Nephron (organoid): ENCODE measurements around the gene CCL16.

Experiments used
- H3K27ac Mint-ChIP-seq, 3 experiments: 2 replicates each; pipeline ENCODE4 v1.8.0; 2020; ENCODE audit warnings: mixed read lengths in 3 of 3, mild to moderate bottlenecking in 2 of 3, moderate library complexity in 1 of 3
- H3K27me3 Mint-ChIP-seq: 2 replicates; pipeline ENCODE4 v1.8.0; 2021; ENCODE audit warnings: low read depth, mild to moderate bottlenecking, moderate library complexity, mixed read lengths
- H3K36me3 Mint-ChIP-seq: 2 replicates; pipeline ENCODE4 v1.8.0; 2020; ENCODE audit warnings: low read depth, mixed read lengths
- H3K4me1 Mint-ChIP-seq: 2 replicates; pipeline ENCODE4 v1.8.0; 2020; ENCODE audit warnings: mixed read lengths
- H3K4me3 Mint-ChIP-seq, 3 experiments: 2 replicates each; pipeline ENCODE4 v1.8.0; 2020; ENCODE audit warnings: mild to moderate bottlenecking in 3 of 3, mixed read lengths in 3 of 3, moderate library complexity in 2 of 3
- H3K9me3 Mint-ChIP-seq: 2 replicates; pipeline ENCODE4 v1.8.0; 2020; ENCODE audit warnings: mixed read lengths
- CTCF ChIP-seq, 3 experiments: fragments of 200-600 bp; sonication (generic); IDR thresholded peaks; one replicate each; pipeline ENCODE4 v1.5.0; 2021; ENCODE audit warnings: antibody characterized with exemption in 3 of 3; ENCODE audit not compliant: unreplicated experiment in 3 of 3

CCL16 gene

GRCh38 chr17:35931794-35932425 lies 49.4 kb downstream of the CCL16 start:
- Mint-ChIP-seq H3K27me3 (peaks cover 3% of the 10 kb centered on the region), H3K27ac (peak overlapping the region; percentile 87 to 94 (median 94)), H3K9me3 (no peaks in the 10 kb centered on the region), H3K36me3 (no peaks in the 10 kb centered on the region), H3K4me1 (peaks cover 32% of the 10 kb centered on the region), H3K4me3 (peak overlapping the region in 2 of 3 experiments; percentile 10 to 45)
- no peak for TF ChIP-seq CTCF (IDR thresholded peaks at IDR 0.05; ENCODE audit: unreplicated experiment in 3 of 3)

GRCh38 chr17:35930211-35931065 lies 50.9 kb downstream of the CCL16 start, which contains the start of gene RDM1:
Gene RDM1 (minus strand): TSS chr17:35930773. CDS start chr17:35930727, 46 bp downstream.
- Mint-ChIP-seq H3K4me3 (peak within 1 kb of the TSS; percentile 84 to 90 (median 89)), H3K9me3 (no peaks in the 10 kb centered on the region), H3K27ac (peak within 1 kb of the TSS; percentile 87 to 94 (median 94)), H3K4me1 (peaks cover 32% of the 10 kb centered on the region), H3K27me3 (peaks cover 3% of the 10 kb centered on the region), H3K36me3 (no peaks in the 10 kb centered on the region)
- no peak for TF ChIP-seq CTCF (IDR thresholded peaks at IDR 0.05; ENCODE audit: unreplicated experiment in 3 of 3)

GRCh38 chr17:35927714-35928113 lies 53.6 kb downstream of the CCL16 start:
- Mint-ChIP-seq H3K27ac (no peak overlapping the region), H3K4me3 (peak overlapping the region in 1 of 3 experiments; percentile 27), H3K36me3 (no peaks in the 10 kb centered on the region), H3K4me1 (peaks cover 28% of the 10 kb centered on the region), H3K9me3 (no peaks in the 10 kb centered on the region), H3K27me3 (peaks cover 3% of the 10 kb centered on the region)
- TF ChIP-seq CTCF (IDR thresholded peaks at IDR 0.05; ENCODE audit: unreplicated experiment in 3 of 3): no peak
